ENCODE measurements around the gene GALNTL6. TPM values are rescaled to one million over a fixed set of nuclear protein-coding genes. Genes with fewer than 3 reads are reported as not detected.
A peak's percentile ranks its signal among the peaks of the same experiment; 100 is the strongest.

GALNTL6 gene
- total and polyA plus RNA-seq, 9 of the 15 experiments (the other 6 are each of a cell fraction or from before 2014, with no cell fraction given), result 0.18 to 0.50 (median 0.29) TPM

GRCh38 chr4:172992648-172993378 lies 1179.6 kb downstream of the GALNTL6 start (continued):
- TF ChIP-seq CHAMP1 (IDR thresholded peaks at IDR 0.05) (peak; percentile 53; the same call in 1 of the 2 replicates), GATAD2A (IDR thresholded peaks at IDR 0.05) (0 out of 2 replicates have a peak, but pooled peaks have one; percentile 24), POLR2G (IDR thresholded peaks at IDR 0.05; ENCODE audit: low read depth, low read length) (no peak), ZNF217 (CRISPR knock-in tag; IDR thresholded peaks at IDR 0.05) (no peak), ELF1 (tag; IDR thresholded peaks at IDR 0.05) (no peak), FOXM1 (IDR thresholded peaks at IDR 0.05; ENCODE audit: low read depth) (no peak), FOXM1 (CRISPR knock-in tag; IDR thresholded peaks at IDR 0.05; ENCODE audit: low read depth) (no peak), PRPF4 (IDR thresholded peaks at IDR 0.05; ENCODE audit: insufficient read depth, low read depth, low read length, poor library complexity, severe bottlenecking) (no peak), POLR2H (tag; IDR thresholded peaks at IDR 0.05; ENCODE audit: low read depth) (no peak), STAT5A (IDR thresholded peaks at IDR 0.05; ENCODE audit: borderline replicate concordance, low read length) (no peak), IFI16 (CRISPR knock-in tag; IDR thresholded peaks at IDR 0.05) (no peak), ZNF551 (CRISPR knock-in tag; IDR thresholded peaks at IDR 0.05) (no peak), CEBPB (tag; IDR thresholded peaks at IDR 0.05) (no peak), JUND (IDR thresholded peaks at IDR 0.05; ENCODE audit: borderline replicate concordance, low read depth, low read length) (0 out of 2 replicates have a peak, but pooled peaks have one; percentile 20), JUND (tag; IDR thresholded peaks at IDR 0.05; ENCODE audit: borderline replicate concordance, low read depth, low read length) (no peak; the same call in 1 of the 3 replicates), POLR3A (IDR thresholded peaks at IDR 0.05; ENCODE audit: borderline replicate concordance, extremely low read depth, insufficient read depth, insufficient read length) (no peak), BCL6 (CRISPR knock-in tag; IDR thresholded peaks at IDR 0.05) (no peak), ZNF354B (CRISPR knock-in tag; IDR thresholded peaks at IDR 0.05) (no peak), ETS2 (tag; IDR thresholded peaks at IDR 0.05; ENCODE audit: borderline replicate concordance, poor library complexity, severe bottlenecking) (no peak), ZFP36 (IDR thresholded peaks at IDR 0.05; ENCODE audit: low read depth, low read length, partially characterized antibody) (no peak), FOSL1 (tag; conservative IDR thresholded peaks at IDR 0.05) (0 out of 2 replicates have a peak, but pooled peaks have one; percentile 24), RBM22 (IDR thresholded peaks at IDR 0.05; ENCODE audit: low read depth, low read length, poor library complexity, severe bottlenecking) (no peak), ZZZ3 (IDR thresholded peaks at IDR 0.05) (no peak), ZKSCAN8 (CRISPR knock-in tag; IDR thresholded peaks at IDR 0.05) (no peak), TCF3 (CRISPR knock-in tag; IDR thresholded peaks at IDR 0.05) (peak; percentile 66; the same call in 1 of the 2 replicates), MBD2 (IDR thresholded peaks at IDR 0.05; ENCODE audit: borderline replicate concordance, low read depth) (no peak)
- TF ChIP-seq, protein P1, sequence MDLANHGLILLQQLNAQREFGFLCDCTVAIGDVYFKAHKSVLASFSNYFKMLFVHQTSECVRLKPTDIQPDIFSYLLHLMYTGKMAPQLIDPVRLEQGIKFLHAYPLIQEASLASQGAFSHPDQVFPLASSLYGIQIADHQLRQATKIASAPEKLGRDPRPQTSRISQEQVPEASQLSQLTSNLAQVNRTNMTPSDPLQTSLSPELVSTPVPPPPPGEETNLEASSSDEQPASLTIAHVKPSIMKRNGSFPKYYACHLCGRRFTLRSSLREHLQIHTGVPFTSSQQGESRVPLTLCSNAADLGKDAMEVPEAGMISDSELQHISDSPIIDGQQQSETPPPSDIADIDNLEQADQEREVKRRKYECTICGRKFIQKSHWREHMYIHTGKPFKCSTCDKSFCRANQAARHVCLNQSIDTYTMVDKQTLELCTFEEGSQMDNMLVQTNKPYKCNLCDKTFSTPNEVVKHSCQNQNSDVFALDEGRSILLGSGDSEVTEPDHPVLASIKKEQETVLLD (IDR thresholded peaks at IDR 0.05), result no peak

Measured in K562 (cell line).